Liver (tissue), 9 donors: Measurements from ENCODE around the gene GIPR. TPM values are rescaled to one million over a fixed set of nuclear protein-coding genes. Genes with fewer than 3 reads are reported as not detected.

Experiments used
- DNase-seq: peaks from one replicate; pipeline ENCODE4 v3.0.0-alpha.2; 2017; ENCODE audit warnings: low spot score
- H3K27ac ChIP-seq, 2 donors: one replicate each; pipeline ENCODE4 v1.7.0; 2013; ENCODE audit warnings: inconsistent platforms in 2 of 2, low read length in 2 of 2, control low read depth in 1 of 2, low read depth in 1 of 2, mild to moderate bottlenecking in 1 of 2
- H3K27me3 ChIP-seq, 4 donors: one replicate each; pipeline versions ENCODE4 v1.6.1 to v1.7.0; 2013; ENCODE audit warnings: low read length in 3 of 4, inconsistent platforms in 1 of 4, mild to moderate bottlenecking in 1 of 4, moderate library complexity in 1 of 4; ENCODE audit not compliant: control insufficient read depth in 4 of 4, insufficient read depth in 4 of 4
- H3K36me3 ChIP-seq, 4 donors: one replicate each; pipeline versions ENCODE4 v1.6.1 to v1.7.0; 2013; ENCODE audit warnings: low read length in 3 of 4, mild to moderate bottlenecking in 3 of 4, low read depth in 1 of 4, moderate library complexity in 1 of 4; ENCODE audit not compliant: control insufficient read depth in 4 of 4, insufficient read depth in 3 of 4
- H3K4me1 ChIP-seq, 4 donors: one replicate each; pipeline versions ENCODE4 v1.6.1 to v1.7.0; 2013; ENCODE audit warnings: low read length in 3 of 4, mild to moderate bottlenecking in 3 of 4, moderate library complexity in 1 of 4; ENCODE audit not compliant: control insufficient read depth in 4 of 4, insufficient read depth in 4 of 4
- H3K4me3 ChIP-seq, 3 donors: one replicate each; pipeline versions ENCODE4 v1.6.1 to v1.7.0; 2013; ENCODE audit warnings: low read length in 3 of 3, control low read depth in 1 of 3, low read depth in 1 of 3, mild to moderate bottlenecking in 1 of 3
- H3K9ac ChIP-seq, 2 donors: one replicate each; pipeline ENCODE4 v1.7.0; 2013; ENCODE audit warnings: low read length in 2 of 2, mild to moderate bottlenecking in 2 of 2, moderate library complexity in 2 of 2, control low read depth in 1 of 2, low read depth in 1 of 2
- H3K9me3 ChIP-seq, 4 donors: one replicate each; pipeline versions ENCODE4 v1.6.1 to v1.7.0; 2013; ENCODE audit warnings: low read length in 3 of 4; ENCODE audit not compliant: control insufficient read depth in 4 of 4
- EGR1 ChIP-seq, 2 donors: IDR thresholded peaks; 2 replicates each; pipeline ENCODE4 v1.6.1; 2016 to 2018; ENCODE audit warnings: antibody characterized with exemption in 2 of 2, low read depth in 2 of 2
- FOXA1 ChIP-seq: IDR thresholded peaks from 2 replicates; pipeline ENCODE4 v1.6.1; 2016; ENCODE audit warnings: antibody characterized with exemption
- FOXA2 ChIP-seq: IDR thresholded peaks from 2 replicates; pipeline ENCODE4 v1.6.1; 2016; ENCODE audit warnings: antibody characterized with exemption
- GABPA ChIP-seq, 2 donors: IDR thresholded peaks in 1 of 2; conservative IDR thresholded peaks in 1 of 2; 2 replicates each; pipeline ENCODE4 v1.6.1; 2016; ENCODE audit warnings: antibody characterized with exemption in 2 of 2, mild to moderate bottlenecking in 1 of 2, moderate library complexity in 1 of 2
- HNF4A ChIP-seq, 2 donors: conservative IDR thresholded peaks; 2 replicates each; pipeline ENCODE4 v1.6.1; 2016; ENCODE audit warnings: antibody characterized with exemption in 2 of 2, mild to moderate bottlenecking in 2 of 2
- HNF4G ChIP-seq: IDR thresholded peaks from 2 replicates; pipeline ENCODE4 v1.6.1; 2016; ENCODE audit warnings: antibody characterized with exemption
- JUND ChIP-seq, 2 donors: IDR thresholded peaks; 2 replicates each; pipeline ENCODE4 v1.6.1; 2016; ENCODE audit warnings: antibody characterized with exemption in 2 of 2
- NR2F2 ChIP-seq: IDR thresholded peaks from 2 replicates; pipeline ENCODE4 v1.6.1; 2016; ENCODE audit warnings: antibody characterized with exemption
- RAD21 ChIP-seq, 2 donors: IDR thresholded peaks; 2 replicates each; pipeline ENCODE4 v1.6.1; 2016; ENCODE audit warnings: antibody characterized with exemption in 2 of 2, mild to moderate bottlenecking in 2 of 2
- RXRA ChIP-seq, 2 donors: IDR thresholded peaks; 2 replicates each; pipeline ENCODE4 v1.6.1; 2017 to 2018; ENCODE audit warnings: antibody characterized with exemption in 2 of 2, mild to moderate bottlenecking in 1 of 2
- SP1 ChIP-seq: IDR thresholded peaks from 2 replicates; pipeline ENCODE4 v1.6.1; 2018; ENCODE audit warnings: antibody characterized with exemption, mild to moderate bottlenecking
- TAF1 ChIP-seq: conservative IDR thresholded peaks from 2 replicates; pipeline ENCODE4 v1.6.1; 2016; ENCODE audit warnings: antibody characterized with exemption, mild to moderate bottlenecking
- YY1 ChIP-seq: IDR thresholded peaks from 2 replicates; pipeline ENCODE4 v1.6.1; 2016; ENCODE audit warnings: antibody characterized with exemption, mild to moderate bottlenecking
- WGBS: extraction: QIAGEN DNeasy Blood & Tissue Kit; methylation state at CpG from one replicate; pipeline ENCODE4 v1.1.7; 2013; 5-methylcytosine and 5-hydroxymethylcytosine counted together
- polyA plus RNA-seq, 2 donors: library from polyadenylated mRNA; stranded (reverse) in 1 of 2; unstranded in 1 of 2; fragments of 200-250 nt in 1 of 2; fragments of >200 nt in 1 of 2; fragmentation: Nextera tagmentation in 1 of 2; extraction: Ambion mirVana in 1 of 2; gene quantifications; one replicate each; pipeline versions ENCODE4 v1.2.1 to v1.2.3, GENCODE V29; 2013 to 2015
- total RNA-seq, 2 donors: library from RNA; depleted of rRNA; stranded (reverse); fragments of >200 nt; gene quantifications; one replicate each; pipeline ENCODE4 v1.2.3, GENCODE V29; 2014
- TF ChIP-seq, protein P1 (sequence below): IDR thresholded peaks from 2 replicates; pipeline ENCODE4 v1.6.1; 2016; ENCODE audit warnings: antibody characterized with exemption
- TF ChIP-seq, protein P2 (sequence below): IDR thresholded peaks from 2 replicates; pipeline ENCODE4 v1.6.1; 2016; ENCODE audit warnings: antibody characterized with exemption, mild to moderate bottlenecking
- TF ChIP-seq, protein P3 (sequence below): fragments of 150-350 bp; IDR thresholded peaks from 2 replicates; pipeline ENCODE4 v1.5.1; 2017; ENCODE audit warnings: improper control_type of control experiment, low read depth, low read length; ENCODE audit not compliant: missing input control
- TF ChIP-seq, protein P4 (sequence below): IDR thresholded peaks from 2 replicates; pipeline ENCODE4 v1.6.1; 2016; ENCODE audit warnings: antibody characterized with exemption
- donor health status: healthy.
- donor health status: healthy.
- donor health status: healthy.
- donor health status: healthy.
- donor health status: healthy.

GIPR gene
- total and polyA plus RNA-seq, 4 donors, result 0.05 to 0.50 (median 0.07) TPM

DNA sequence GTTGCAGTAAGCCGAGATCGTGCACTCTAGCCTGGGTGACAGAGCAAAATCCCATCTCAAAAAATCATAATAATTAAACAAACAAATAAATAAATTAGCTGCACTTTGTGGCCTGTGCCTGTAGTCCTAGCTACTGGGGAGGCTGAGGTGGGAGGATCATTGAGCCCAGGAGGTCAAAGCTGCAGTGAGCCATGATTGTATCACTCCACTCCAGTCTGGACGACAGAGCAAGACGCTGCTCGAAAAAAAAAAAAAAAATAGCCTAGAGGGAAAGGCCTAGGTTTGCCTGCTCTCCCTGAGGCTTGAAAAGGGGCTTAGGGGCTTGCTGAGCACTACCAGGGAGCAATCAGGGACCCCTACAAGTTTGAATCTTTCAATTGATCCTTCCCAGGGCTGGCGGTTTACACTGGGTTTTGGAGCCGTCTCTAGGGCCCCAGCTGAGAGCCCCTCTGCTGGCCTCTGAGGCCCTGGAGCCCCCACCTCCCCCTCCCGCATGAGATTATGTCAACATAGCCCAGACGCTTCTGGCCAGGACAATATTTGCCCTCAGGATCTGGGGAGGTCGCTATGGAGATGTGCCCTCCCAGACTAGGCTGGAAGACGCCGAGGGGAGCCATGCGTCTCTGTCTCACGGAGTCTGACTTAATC is 10.4 kb upstream of the GIPR start:
- no peaks in the 10 kb centered on the region for H3K9me3 ChIP-seq
- no peak overlapping the region for H3K27ac ChIP-seq
- DNase-seq, result no peak
- no peak overlapping the region for H3K4me3 ChIP-seq
- no peaks in the 10 kb centered on the region for H3K36me3 ChIP-seq
- no peak for TF ChIP-seq RAD21 (IDR thresholded peaks at IDR 0.05)
- no peak for TF ChIP-seq NR2F2
- TF ChIP-seq, protein P1, sequence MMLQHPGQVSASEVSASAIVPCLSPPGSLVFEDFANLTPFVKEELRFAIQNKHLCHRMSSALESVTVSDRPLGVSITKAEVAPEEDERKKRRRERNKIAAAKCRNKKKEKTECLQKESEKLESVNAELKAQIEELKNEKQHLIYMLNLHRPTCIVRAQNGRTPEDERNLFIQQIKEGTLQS, result no peak
- TF ChIP-seq SP1, result no peak
- TF ChIP-seq, protein P2, sequence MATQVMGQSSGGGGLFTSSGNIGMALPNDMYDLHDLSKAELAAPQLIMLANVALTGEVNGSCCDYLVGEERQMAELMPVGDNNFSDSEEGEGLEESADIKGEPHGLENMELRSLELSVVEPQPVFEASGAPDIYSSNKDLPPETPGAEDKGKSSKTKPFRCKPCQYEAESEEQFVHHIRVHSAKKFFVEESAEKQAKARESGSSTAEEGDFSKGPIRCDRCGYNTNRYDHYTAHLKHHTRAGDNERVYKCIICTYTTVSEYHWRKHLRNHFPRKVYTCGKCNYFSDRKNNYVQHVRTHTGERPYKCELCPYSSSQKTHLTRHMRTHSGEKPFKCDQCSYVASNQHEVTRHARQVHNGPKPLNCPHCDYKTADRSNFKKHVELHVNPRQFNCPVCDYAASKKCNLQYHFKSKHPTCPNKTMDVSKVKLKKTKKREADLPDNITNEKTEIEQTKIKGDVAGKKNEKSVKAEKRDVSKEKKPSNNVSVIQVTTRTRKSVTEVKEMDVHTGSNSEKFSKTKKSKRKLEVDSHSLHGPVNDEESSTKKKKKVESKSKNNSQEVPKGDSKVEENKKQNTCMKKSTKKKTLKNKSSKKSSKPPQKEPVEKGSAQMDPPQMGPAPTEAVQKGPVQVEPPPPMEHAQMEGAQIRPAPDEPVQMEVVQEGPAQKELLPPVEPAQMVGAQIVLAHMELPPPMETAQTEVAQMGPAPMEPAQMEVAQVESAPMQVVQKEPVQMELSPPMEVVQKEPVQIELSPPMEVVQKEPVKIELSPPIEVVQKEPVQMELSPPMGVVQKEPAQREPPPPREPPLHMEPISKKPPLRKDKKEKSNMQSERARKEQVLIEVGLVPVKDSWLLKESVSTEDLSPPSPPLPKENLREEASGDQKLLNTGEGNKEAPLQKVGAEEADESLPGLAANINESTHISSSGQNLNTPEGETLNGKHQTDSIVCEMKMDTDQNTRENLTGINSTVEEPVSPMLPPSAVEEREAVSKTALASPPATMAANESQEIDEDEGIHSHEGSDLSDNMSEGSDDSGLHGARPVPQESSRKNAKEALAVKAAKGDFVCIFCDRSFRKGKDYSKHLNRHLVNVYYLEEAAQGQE, result no peak
- no peak for TF ChIP-seq FOXA2
- TF ChIP-seq, protein P3, sequence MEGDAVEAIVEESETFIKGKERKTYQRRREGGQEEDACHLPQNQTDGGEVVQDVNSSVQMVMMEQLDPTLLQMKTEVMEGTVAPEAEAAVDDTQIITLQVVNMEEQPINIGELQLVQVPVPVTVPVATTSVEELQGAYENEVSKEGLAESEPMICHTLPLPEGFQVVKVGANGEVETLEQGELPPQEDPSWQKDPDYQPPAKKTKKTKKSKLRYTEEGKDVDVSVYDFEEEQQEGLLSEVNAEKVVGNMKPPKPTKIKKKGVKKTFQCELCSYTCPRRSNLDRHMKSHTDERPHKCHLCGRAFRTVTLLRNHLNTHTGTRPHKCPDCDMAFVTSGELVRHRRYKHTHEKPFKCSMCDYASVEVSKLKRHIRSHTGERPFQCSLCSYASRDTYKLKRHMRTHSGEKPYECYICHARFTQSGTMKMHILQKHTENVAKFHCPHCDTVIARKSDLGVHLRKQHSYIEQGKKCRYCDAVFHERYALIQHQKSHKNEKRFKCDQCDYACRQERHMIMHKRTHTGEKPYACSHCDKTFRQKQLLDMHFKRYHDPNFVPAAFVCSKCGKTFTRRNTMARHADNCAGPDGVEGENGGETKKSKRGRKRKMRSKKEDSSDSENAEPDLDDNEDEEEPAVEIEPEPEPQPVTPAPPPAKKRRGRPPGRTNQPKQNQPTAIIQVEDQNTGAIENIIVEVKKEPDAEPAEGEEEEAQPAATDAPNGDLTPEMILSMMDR, result no peak
- no peaks in the 10 kb centered on the region for H3K4me1 ChIP-seq
- no peaks in the 10 kb centered on the region for H3K27me3 ChIP-seq
- H3K9ac ChIP-seq, result no peak overlapping the region
- WGBS, result 37% methylated on average over 14 of the region's 14 CpGs

DNA sequence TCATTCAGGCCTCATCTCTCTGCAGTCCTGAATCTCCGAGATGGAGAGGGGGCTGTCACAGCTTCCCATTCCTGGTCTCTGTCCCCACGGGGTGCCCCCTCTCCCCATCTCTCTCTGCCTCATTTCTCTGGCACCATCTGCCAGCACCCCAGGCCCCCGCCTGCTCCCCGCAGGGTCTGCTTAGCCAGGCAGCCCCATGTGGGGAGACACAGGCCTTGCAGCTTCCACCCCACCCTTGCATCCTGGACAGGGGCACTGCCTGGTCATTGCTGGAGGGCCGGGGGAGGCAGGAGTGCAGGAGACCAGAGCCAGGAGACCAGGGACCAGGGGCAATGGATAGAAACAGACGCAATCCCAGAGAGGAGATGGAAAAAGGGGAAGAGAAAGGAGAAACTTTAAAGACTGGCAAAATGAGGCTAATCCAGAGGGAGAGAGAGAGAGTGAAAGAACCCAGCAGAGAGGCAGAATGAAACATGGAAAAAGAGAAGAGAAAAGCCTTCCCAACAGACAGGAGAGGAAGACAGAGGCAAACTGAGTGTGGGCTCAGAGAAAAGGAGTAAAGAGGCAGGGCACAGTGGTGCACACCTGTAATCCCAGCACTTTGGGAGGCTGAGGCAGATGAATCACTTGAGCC is 8.8 kb upstream of the GIPR start:
- Histone ChIP-seq H3K9me3 (no peaks in the 10 kb centered on the region), H3K4me3 (no peak overlapping the region), H3K9ac (no peak overlapping the region), H3K27me3 (no peaks in the 10 kb centered on the region), H3K36me3 (no peaks in the 10 kb centered on the region), H3K4me1 (no peaks in the 10 kb centered on the region), H3K27ac (no peak overlapping the region)
- 72% methylated on average over 6 of the region's 6 CpGs for WGBS
- DNase-seq, result no peak
- no peak for TF ChIP-seq JUND (IDR thresholded peaks at IDR 0.05)
- no peak for TF ChIP-seq YY1
- no peak for TF ChIP-seq HNF4G
- no peak for TF ChIP-seq TAF1
- no peak for TF ChIP-seq FOXA2
- TF ChIP-seq, protein P2, result no peak
- no peak for TF ChIP-seq GABPA (IDR thresholded peaks at IDR 0.05 in 1 of 2, conservative IDR thresholded peaks at IDR 0.05 in 1 of 2)
- no peak for TF ChIP-seq RAD21 (IDR thresholded peaks at IDR 0.05)
- TF ChIP-seq HNF4A (conservative IDR thresholded peaks at IDR 0.05), result no peak
- no peak for TF ChIP-seq RXRA (IDR thresholded peaks at IDR 0.05)
- TF ChIP-seq, protein P3, result no peak
- TF ChIP-seq, protein P4, sequence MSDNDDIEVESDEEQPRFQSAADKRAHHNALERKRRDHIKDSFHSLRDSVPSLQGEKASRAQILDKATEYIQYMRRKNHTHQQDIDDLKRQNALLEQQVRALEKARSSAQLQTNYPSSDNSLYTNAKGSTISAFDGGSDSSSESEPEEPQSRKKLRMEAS, result no peak
- TF ChIP-seq EGR1 (IDR thresholded peaks at IDR 0.05; ENCODE audit: low read depth in 2 of 2), result no peak
- TF ChIP-seq, protein P1, result no peak
- TF ChIP-seq NR2F2, result no peak
- TF ChIP-seq FOXA1, result no peak
